ENCODE measurements around the gene VPS52.

VPS52 gene

GRCh38 chr6:33271468-33272274, at the start of gene VPS52, which contains the start of gene RPS18:
VPS52 (minus strand) TSS chr6:33271876; CDS start chr6:33271675, 201 bp downstream.
RPS18 (plus strand) TSS chr6:33272075; CDS start chr6:33272120, 45 bp downstream.
- peak within 1 kb of the TSS; percentile 85 for H3K4me3 ChIP-seq (ENCODE audit: low read length)
- TF ChIP-seq CTCF (conservative IDR thresholded peaks at IDR 0.05; ENCODE audit: low read depth, low read length) = no peak

GRCh38 chr6:33321227-33321626, 49.6 kb upstream of the VPS52 start:
- H3K4me3 ChIP-seq (ENCODE audit: low read length) = peak overlapping the region; percentile 87
- no peak for DNase-seq (ENCODE audit: low read depth)
- no peak for TF ChIP-seq CTCF (conservative IDR thresholded peaks at IDR 0.05; ENCODE audit: low read depth, low read length)

More at GRCh38 chr6:33271468-33272274, at the start of gene VPS52, which contains the start of gene RPS18:
- peak; percentile 97 for DNase-seq (ENCODE audit: low read depth)

- no peak for DNase-seq (ENCODE audit: low read depth)
- H3K4me3 ChIP-seq (ENCODE audit: low read length) = no peak overlapping the region
- no peak for TF ChIP-seq CTCF (conservative IDR thresholded peaks at IDR 0.05; ENCODE audit: low read depth, low read length)
Observed at GRCh38 chr6:33320315-33321181, 48.9 kb upstream of the VPS52 start.

- TF ChIP-seq CTCF (conservative IDR thresholded peaks at IDR 0.05; ENCODE audit: low read depth, low read length) = no peak
- no peak overlapping the region for H3K4me3 ChIP-seq (ENCODE audit: low read length)
- no peak for DNase-seq (ENCODE audit: low read depth)
Observed at GRCh38 chr6:33319939-33320314, 48.3 kb upstream of the VPS52 start.

- DNase-seq (ENCODE audit: low read depth) = no peak
- peak overlapping the region; percentile 75 for H3K4me3 ChIP-seq (ENCODE audit: low read length)
- no peak for TF ChIP-seq CTCF (conservative IDR thresholded peaks at IDR 0.05; ENCODE audit: low read depth, low read length)
Observed at GRCh38 chr6:33318426-33319073, 46.9 kb upstream of the VPS52 start.

GRCh38 chr6:33317669-33318425, 46.2 kb upstream of the VPS52 start, which contains the start of gene ZBTB22:
ZBTB22 (minus strand) TSS chr6:33317744; CDS start chr6:33316916, 828 bp downstream.
- peak within 1 kb of the TSS; percentile 75 for H3K4me3 ChIP-seq (ENCODE audit: low read length)
- TF ChIP-seq CTCF (conservative IDR thresholded peaks at IDR 0.05; ENCODE audit: low read depth, low read length) = no peak
- peak; percentile 99 for DNase-seq (ENCODE audit: low read depth)

Data from retinal pigment epithelial cell (primary cell).